ENCODE data around the gene OPA1.
"Not testable (repeated sequence)": the region's sequence is repeated elsewhere in the genome, so short reads cannot be mapped to it uniquely, and the experiment has no call there.

OPA1 gene

GRCh38 chr3:193590088-193590856, 2.7 kb upstream of the OPA1 start:
- no peak for DNase-seq (ENCODE audit: low read depth, low spot score)

GRCh38 chr3:193593668-193594030, 641 bp downstream of the OPA1 start:
- DNase-seq (ENCODE audit: low read depth, low spot score), result peak; percentile 2

GRCh38 chr3:193594946-193595689, 2.1 kb downstream of the OPA1 start:
- DNase-seq (ENCODE audit: low read depth, low spot score), result no peak

- DNase-seq (ENCODE audit: low read depth, low spot score), result no peak
Measured at GRCh38 chr3:193595939-193596487, 3.0 kb downstream of the OPA1 start.

GRCh38 chr3:193598202-193598601, 5.2 kb downstream of the OPA1 start:
- DNase-seq (ENCODE audit: low read depth, low spot score), result no peak

- DNase-seq (ENCODE audit: low read depth, low spot score), result no peak
Measured at GRCh38 chr3:193599393-193599792, 6.4 kb downstream of the OPA1 start.

GRCh38 chr3:193605876-193606275, 12.9 kb downstream of the OPA1 start:
- peak; percentile 13 for DNase-seq (ENCODE audit: low read depth, low spot score)

GRCh38 chr3:193606892-193607291, 13.9 kb downstream of the OPA1 start:
- DNase-seq (ENCODE audit: low read depth, low spot score), result not testable (repeated sequence)

- not testable (repeated sequence) for DNase-seq (ENCODE audit: low read depth, low spot score)
Measured at GRCh38 chr3:193610516-193610915, 17.5 kb downstream of the OPA1 start.

GRCh38 chr3:193614430-193614829, 21.4 kb downstream of the OPA1 start:
- no peak for DNase-seq (ENCODE audit: low read depth, low spot score)

GRCh38 chr3:193617628-193618027, 24.6 kb downstream of the OPA1 start:
- DNase-seq (ENCODE audit: low read depth, low spot score), result no peak

GRCh38 chr3:193620057-193620456, 27.0 kb downstream of the OPA1 start:
- DNase-seq (ENCODE audit: low read depth, low spot score), result no peak

- no peak for DNase-seq (ENCODE audit: low read depth, low spot score)
Measured at GRCh38 chr3:193620650-193621049, 27.6 kb downstream of the OPA1 start.

GRCh38 chr3:193621127-193621526, 28.1 kb downstream of the OPA1 start:
- DNase-seq (ENCODE audit: low read depth, low spot score), result no peak

- DNase-seq (ENCODE audit: low read depth, low spot score), result no peak
Measured at GRCh38 chr3:193630005-193630404, 37.0 kb downstream of the OPA1 start.

GRCh38 chr3:193637831-193638230, 44.8 kb downstream of the OPA1 start:
- no peak for DNase-seq (ENCODE audit: low read depth, low spot score)

- DNase-seq (ENCODE audit: low read depth, low spot score), result no peak
Measured at GRCh38 chr3:193638833-193639232, 45.8 kb downstream of the OPA1 start.

- no peak for DNase-seq (ENCODE audit: low read depth, low spot score)
Measured at GRCh38 chr3:193640165-193640715, 47.2 kb downstream of the OPA1 start.

- no peak for DNase-seq (ENCODE audit: low read depth, low spot score)
Measured at GRCh38 chr3:193640728-193641439, 47.9 kb downstream of the OPA1 start.

- DNase-seq (ENCODE audit: low read depth, low spot score), result no peak
Measured at GRCh38 chr3:193641440-193641775, 48.4 kb downstream of the OPA1 start.

- DNase-seq (ENCODE audit: low read depth, low spot score), result no peak
Measured at GRCh38 chr3:193645806-193646205, 52.8 kb downstream of the OPA1 start.

- DNase-seq (ENCODE audit: low read depth, low spot score), result no peak
Measured at GRCh38 chr3:193648542-193649076, 55.6 kb downstream of the OPA1 start.

Data from activated naive CD8-positive, alpha-beta T cell treated with anti-CD3 and anti-CD28 coated beads, Interleukin-2, amount 50 U/mL, for 16 hours (primary cell).